HepG2 (cell line): ENCODE results near the gene CPE. TPM values are rescaled to one million over a fixed set of nuclear protein-coding genes. Genes with fewer than 3 reads are reported as not detected.

ENCODE experiments used
- ATAC-seq: fragments of 200-7000 bp; cut with Tn5 transposase; 3 replicates; pipeline ENCODE4 v1.9.1; 2020; ENCODE audit warnings: mild to moderate bottlenecking, moderate library complexity
- BruUV-seq: library from RNA; stranded (reverse); fragments of 400-500 nt; replicated peaks from 2 replicates; lab custom pipeline; 2021; lab: Mats Ljungman, UMichigan
- CTCF ChIA-PET: fragments of 300-600 bp; formaldehyde crosslinking; extraction: SDS; loops from one replicate; lab custom pipeline; 2021; ENCODE audit warnings: low total read pairs, inconsistent platforms, low intra/inter-chr PET ratio; lab: Yijun Ruan, JAX
- POLR2A ChIA-PET: fragments of 350-600 bp; sonication (Branson Sonifier 250); formaldehyde crosslinking; loops from one replicate; lab custom pipeline; 2020; ENCODE audit warnings: antibody characterized with exemption, inconsistent platforms; lab: Yijun Ruan, JAX
- DNase-seq: peaks from one replicate; pipeline ENCODE4 v3.0.0-alpha.2; 2015; ENCODE audit warnings: low spot score
- FAIRE-seq: peaks from 3 replicates; lab custom pipeline; 2011; peaks lifted over from hg19 to GRCh38; lab: Jason Lieb, UNC
- H2AFZ ChIP-seq: one replicate; pipeline ENCODE4 v1.6.1; 2011; ENCODE audit warnings: low read length, inconsistent platforms
- H3K27ac ChIP-seq: fragments of 300-600 bp; 3 replicates; pipeline ENCODE4 v1.8.0; 2011; ENCODE audit warnings: mixed run types, mild to moderate bottlenecking, mixed read lengths, low read length, inconsistent platforms; ENCODE audit not compliant: insufficient read depth; ENCODE audit errors: extremely low read length
- H3K27me3 ChIP-seq, 2 experiments: fragments of 200-600 bp in 1 of 2; 2 replicates in 1 of 2; 3 replicates in 1 of 2; pipeline versions ENCODE4 v1.6.0 to v1.8.0; 2011; ENCODE audit warnings: low read length in 2 of 2, mild to moderate bottlenecking in 2 of 2, moderate library complexity in 2 of 2, inconsistent platforms in 1 of 2; ENCODE audit not compliant: insufficient read depth in 2 of 2, control insufficient read depth in 1 of 2
- H3K36me3 ChIP-seq, 2 experiments: fragments of 200-600 bp in 1 of 2; replicated peaks in 1 of 2; 2 replicates in 1 of 2; 3 replicates in 1 of 2; pipeline versions ENCODE4 v1.5.1 to v1.8.0; 2011; ENCODE audit warnings: low read length in 2 of 2, inconsistent platforms in 1 of 2; ENCODE audit not compliant: insufficient read depth in 2 of 2, control insufficient read depth in 1 of 2
- H3K4me1 ChIP-seq: 2 replicates; pipeline ENCODE4 v1.5.1; 2012; ENCODE audit warnings: low read length, inconsistent platforms; ENCODE audit not compliant: insufficient read depth
- H3K4me2 ChIP-seq: 2 replicates; pipeline ENCODE4 v1.6.0; 2011; ENCODE audit warnings: low read depth, low read length, inconsistent platforms
- H3K4me3 ChIP-seq, 3 experiments: fragments of 200-600 bp in 1 of 3; sonication (generic), shearing (Covaris generic) in 1 of 3; replicated peaks in 1 of 3; 2 replicates each; pipeline ENCODE4 v1.5.1; 2011 to 2016; ENCODE audit warnings: low read length in 3 of 3, inconsistent platforms in 2 of 3, low read depth in 2 of 3, mild to moderate bottlenecking in 2 of 3, control low read depth in 1 of 3, mixed read lengths in 1 of 3; ENCODE audit not compliant: insufficient read depth in 1 of 3
- H3K79me2 ChIP-seq: one replicate; pipeline ENCODE4 v1.6.1; 2011; ENCODE audit warnings: low read length, inconsistent platforms; ENCODE audit not compliant: insufficient read depth
- H3K9ac ChIP-seq: 2 replicates; pipeline ENCODE4 v1.6.0; 2011; ENCODE audit warnings: mild to moderate bottlenecking, low read depth, low read length, inconsistent platforms; ENCODE audit not compliant: insufficient read depth
- H3K9me3 ChIP-seq: 2 replicates; pipeline ENCODE4 v1.5.1; 2012; ENCODE audit warnings: mild to moderate bottlenecking, low read length
- H4K20me1 ChIP-seq: 2 replicates; pipeline ENCODE4 v1.6.0; 2011; ENCODE audit warnings: inconsistent platforms, mild to moderate bottlenecking, low read length, moderate library complexity; ENCODE audit not compliant: insufficient read depth
- AGO2 ChIP-seq: fragments of 200-400 bp; formaldehyde crosslinking; optimal IDR thresholded peaks from 2 replicates; pipeline ENCODE3; 2017; ENCODE audit warnings: mild to moderate bottlenecking, low read depth, low read length, moderate library complexity
- ATF2 ChIP-seq: sonication (generic); formaldehyde crosslinking; IDR thresholded peaks from 2 replicates; pipeline ENCODE4 v1.4.0; 2020; ENCODE audit warnings: missing genetic modification reagents
- GATAD1 ChIP-seq: IDR thresholded peaks from 2 replicates; pipeline ENCODE4 v1.6.1; 2016; ENCODE audit warnings: missing genetic modification reagents, missing compliant biosample characterization
- IRF2 ChIP-seq: IDR thresholded peaks from 2 replicates; pipeline ENCODE4 v1.6.1; 2018; ENCODE audit warnings: missing genetic modification reagents, missing compliant biosample characterization
- MED8 ChIP-seq: sonication (generic); formaldehyde crosslinking; IDR thresholded peaks from 2 replicates; pipeline ENCODE4 v1.8.1; 2023; ENCODE audit warnings: mild to moderate bottlenecking, missing genetic modification reagents; ENCODE audit not compliant: insufficient replicate concordance
- REL ChIP-seq: sonication (generic); formaldehyde crosslinking; conservative IDR thresholded peaks from 2 replicates; pipeline ENCODE4 v1.8.0; 2022; ENCODE audit warnings: mild to moderate bottlenecking, missing genetic modification reagents, moderate library complexity
- RFXAP ChIP-seq: sonication (generic); formaldehyde crosslinking; IDR thresholded peaks from 2 replicates; pipeline ENCODE4 v1.4.0; 2020; ENCODE audit warnings: missing genetic modification reagents, borderline replicate concordance
- SOX5 ChIP-seq: IDR thresholded peaks from 2 replicates; pipeline ENCODE4 v1.6.1; 2016; ENCODE audit warnings: borderline replicate concordance
- ZNF225 ChIP-seq: sonication (generic); formaldehyde crosslinking; IDR thresholded peaks from 2 replicates; pipeline ENCODE4 v1.4.0; 2020; ENCODE audit warnings: mild to moderate bottlenecking, missing genetic modification reagents
- WGBS: methylation state at CpG from one replicate; pipeline ENCODE4 v1.1.6; 2017; ENCODE audit warnings: low lambda C conversion rate; 5-methylcytosine and 5-hydroxymethylcytosine counted together
- in situ Hi-C: cut with HindIII; loops from 2 replicates; pipeline ENCODE4 v1.10.0; 2017; ENCODE audit warnings: low pct_unique_long_range_greater_than_20kb; ENCODE audit not compliant: extremely low pct_ligation_motif_present
- intact Hi-C: fragments of 100-400 bp; cut with micrococcal nuclease; formaldehyde crosslinking; loops from one replicate; pipeline ENCODE4 v1.10.0; 2022; ENCODE audit not compliant: unreplicated experiment
- polyA plus RNA-seq, 8 experiments: library from polyadenylated mRNA; depleted of rRNA in 3 of 8; stranded (reverse) in 7 of 8; unstranded in 1 of 8; fragments of >200 nt; fragmentation: Illumina TruSeq in 4 of 8; extraction: Trizol in 4 of 8; gene quantifications; 2 replicates each; pipeline versions ENCODE4 v1.2.1 to v1.2.3, GENCODE V29; 2011 to 2016; ENCODE audit warnings: low read depth in 4 of 8, missing spikeins in 1 of 8, mixed read lengths in 1 of 8; ENCODE audit not compliant: insufficient read depth in 1 of 8
- total RNA-seq, 5 experiments: library from RNA; depleted of rRNA; stranded (reverse); fragments of >200 nt; fragmentation: Illumina TruSeq; extraction: Trizol; gene quantifications; 2 replicates each; pipeline ENCODE4 v1.2.3, GENCODE V29; 2016; ENCODE audit warnings: low read depth in 1 of 5

The CPE gene
- total and polyA plus RNA-seq, 2 of the 13 experiments (the other 11 are each of a cell fraction or from before 2014, with no cell fraction given) = 268 to 852 TPM

GRCh38 chr4:165370530-165370929 lies 8.3 kb upstream of the CPE start (continued):
- peak; percentile 41; the same call in 1 of the 2 replicates for TF ChIP-seq SOX5 (CRISPR knock-in tag)

GRCh38 chr4:165375465-165375864 lies 3.3 kb upstream of the CPE start:
- no peak for DNase-seq
- in situ Hi-C loops (no loop called here), intact Hi-C loops (no loop called here)
- no peaks in the 10 kb centered on the region for H4K20me1 ChIP-seq
- no peak overlapping the region for H3K4me2 ChIP-seq
- peaks cover 32% of the 10 kb centered on the region for H3K4me1 ChIP-seq
- no peak overlapping the region for H2AFZ ChIP-seq
- POLR2A ChIA-PET = no interaction called here
- TF ChIP-seq RFXAP (CRISPR knock-in tag) = no peak
- TF ChIP-seq ZNF225 (CRISPR knock-in tag) = no peak
- TF ChIP-seq MED8 (CRISPR knock-in tag) = no peak
- no peak for TF ChIP-seq AGO2
- TF ChIP-seq REL (CRISPR knock-in tag) = no peak
- TF ChIP-seq GATAD1 = no peak
- TF ChIP-seq ATF2 = no peak
- TF ChIP-seq IRF2 (CRISPR knock-in tag) = no peak
- TF ChIP-seq, all 625 proteins: peak for 0
- no peak for ATAC-seq
- CTCF ChIA-PET = no interaction called here
- H3K9me3 ChIP-seq = no peaks in the 10 kb centered on the region
- no TSS peak for BruUV-seq
- no peak for FAIRE-seq
- no peak overlapping the region for H3K27ac ChIP-seq
- 86% methylated on average over 2 of the region's 2 CpGs for WGBS
- H3K36me3 ChIP-seq = no peaks in the 10 kb centered on the region
- H3K79me2 ChIP-seq = peaks cover 15% of the 10 kb centered on the region
- no peaks in the 10 kb centered on the region; a peak in 1 of 5 replicates for H3K27me3 ChIP-seq
- no peak overlapping the region for H3K9ac ChIP-seq
- H3K4me3 ChIP-seq = no peak overlapping the region
